ENCODE results near the gene GPHN. TPM values are rescaled to one million over a fixed set of nuclear protein-coding genes. Genes with fewer than 3 reads are reported as not detected.

The GPHN gene
- total and polyA plus RNA-seq, 2 experiments from 2014 or later, result 15.1 to 20.1 TPM

DNA sequence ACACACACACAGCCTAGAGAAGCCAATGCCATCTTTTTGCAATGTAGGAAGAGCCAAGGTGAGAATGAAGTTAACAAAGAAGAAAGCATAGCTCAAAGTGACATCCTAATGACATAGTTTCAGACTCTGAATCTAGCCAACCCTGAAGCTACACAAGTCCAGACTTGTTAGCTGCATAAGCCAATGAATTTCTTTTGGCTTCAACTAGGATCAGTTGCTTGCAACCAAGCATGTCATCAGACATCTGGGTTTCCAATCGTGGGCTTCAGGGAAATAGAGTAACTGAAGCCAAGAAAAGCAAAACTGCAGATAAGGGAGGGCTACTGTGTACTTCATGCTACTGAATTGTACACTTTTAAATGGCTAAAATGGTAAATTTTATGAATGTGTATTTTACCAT, 4.4 kb upstream of the GPHN start:
- Histone ChIP-seq H3K27ac (no peak overlapping the region), H3K4me1 (ENCODE audit: low read depth) (peaks cover 5% of the 10 kb centered on the region), H3K27me3 (no peaks in the 10 kb centered on the region), H3K4me3 (no peak overlapping the region), H3K9me3 (ENCODE audit: low read depth) (no peaks in the 10 kb centered on the region), H3K36me3 (no peaks in the 10 kb centered on the region)
- TF ChIP-seq, protein P1, sequence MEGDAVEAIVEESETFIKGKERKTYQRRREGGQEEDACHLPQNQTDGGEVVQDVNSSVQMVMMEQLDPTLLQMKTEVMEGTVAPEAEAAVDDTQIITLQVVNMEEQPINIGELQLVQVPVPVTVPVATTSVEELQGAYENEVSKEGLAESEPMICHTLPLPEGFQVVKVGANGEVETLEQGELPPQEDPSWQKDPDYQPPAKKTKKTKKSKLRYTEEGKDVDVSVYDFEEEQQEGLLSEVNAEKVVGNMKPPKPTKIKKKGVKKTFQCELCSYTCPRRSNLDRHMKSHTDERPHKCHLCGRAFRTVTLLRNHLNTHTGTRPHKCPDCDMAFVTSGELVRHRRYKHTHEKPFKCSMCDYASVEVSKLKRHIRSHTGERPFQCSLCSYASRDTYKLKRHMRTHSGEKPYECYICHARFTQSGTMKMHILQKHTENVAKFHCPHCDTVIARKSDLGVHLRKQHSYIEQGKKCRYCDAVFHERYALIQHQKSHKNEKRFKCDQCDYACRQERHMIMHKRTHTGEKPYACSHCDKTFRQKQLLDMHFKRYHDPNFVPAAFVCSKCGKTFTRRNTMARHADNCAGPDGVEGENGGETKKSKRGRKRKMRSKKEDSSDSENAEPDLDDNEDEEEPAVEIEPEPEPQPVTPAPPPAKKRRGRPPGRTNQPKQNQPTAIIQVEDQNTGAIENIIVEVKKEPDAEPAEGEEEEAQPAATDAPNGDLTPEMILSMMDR (IDR thresholded peaks at IDR 0.05; ENCODE audit: low read depth, low read length), result no peak
- DNase-seq (ENCODE audit: low read depth in 1 of 2, low spot score in 1 of 2), result peak in 1 of 2 donors; percentile 81

DNA sequence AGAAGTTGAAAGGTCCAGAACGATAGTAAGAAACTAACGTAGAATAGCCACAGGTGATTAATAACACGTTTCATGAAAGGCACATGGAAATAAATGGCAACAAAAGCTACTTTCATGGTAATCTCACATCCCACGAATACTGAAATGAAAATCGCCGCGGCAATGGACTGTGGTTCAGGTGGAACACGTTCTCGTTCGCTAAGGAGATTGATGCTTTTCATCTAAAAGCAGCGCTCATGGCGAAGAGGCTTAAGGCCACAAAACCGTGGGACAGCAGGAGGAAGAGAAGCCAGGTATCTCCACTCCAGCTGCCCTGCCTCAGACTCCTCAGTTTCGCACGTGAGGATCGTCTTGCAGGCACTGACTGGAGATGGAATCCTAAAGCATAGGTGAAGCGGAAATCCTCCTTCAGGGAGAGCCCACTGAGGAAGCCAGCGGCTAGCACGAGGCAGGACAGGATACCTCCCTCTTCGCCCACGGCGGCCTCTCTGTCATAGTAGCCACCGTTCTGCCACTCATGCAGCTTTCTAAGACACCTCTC, 696 bp upstream of the GPHN start:
- Histone ChIP-seq H3K36me3 (no peaks in the 10 kb centered on the region), H3K4me1 (ENCODE audit: low read depth) (peaks cover 16% of the 10 kb centered on the region), H3K4me3 (peak overlapping the region; percentile 83), H3K27me3 (peaks cover 20% of the 10 kb centered on the region), H3K9me3 (ENCODE audit: low read depth) (no peaks in the 10 kb centered on the region), H3K27ac (peak overlapping the region; percentile 80)
- TF ChIP-seq, protein P1 (IDR thresholded peaks at IDR 0.05; ENCODE audit: low read depth, low read length), result no peak
- DNase-seq (ENCODE audit: low read depth in 1 of 2, low spot score in 1 of 2), result no peak

DNA sequence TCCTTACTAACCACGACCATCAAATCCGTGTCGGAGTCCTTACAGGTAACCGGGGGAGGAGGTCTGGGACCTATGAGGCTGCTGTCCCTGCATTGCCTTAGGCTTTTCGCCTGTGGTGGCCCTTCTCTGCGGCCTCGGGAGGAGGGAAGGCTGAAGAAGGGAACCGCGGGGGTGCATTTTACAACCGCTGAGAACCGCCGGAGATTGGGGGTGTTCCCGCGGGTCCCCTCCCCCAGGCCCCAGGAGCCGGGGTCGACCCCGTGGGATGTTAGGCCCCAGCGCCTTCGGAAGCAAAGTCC, 549 bp downstream of the GPHN start:
- Histone ChIP-seq H3K9me3 (ENCODE audit: low read depth) (no peaks in the 10 kb centered on the region), H3K27me3 (peaks cover 20% of the 10 kb centered on the region), H3K4me3 (peak overlapping the region; percentile 83), H3K27ac (peak overlapping the region; percentile 80), H3K4me1 (ENCODE audit: low read depth) (peaks cover 20% of the 10 kb centered on the region), H3K36me3 (no peaks in the 10 kb centered on the region)
- TF ChIP-seq, protein P1 (IDR thresholded peaks at IDR 0.05; ENCODE audit: low read depth, low read length), result no peak
- DNase-seq (ENCODE audit: low read depth in 1 of 2, low spot score in 1 of 2), result no peak

DNA sequence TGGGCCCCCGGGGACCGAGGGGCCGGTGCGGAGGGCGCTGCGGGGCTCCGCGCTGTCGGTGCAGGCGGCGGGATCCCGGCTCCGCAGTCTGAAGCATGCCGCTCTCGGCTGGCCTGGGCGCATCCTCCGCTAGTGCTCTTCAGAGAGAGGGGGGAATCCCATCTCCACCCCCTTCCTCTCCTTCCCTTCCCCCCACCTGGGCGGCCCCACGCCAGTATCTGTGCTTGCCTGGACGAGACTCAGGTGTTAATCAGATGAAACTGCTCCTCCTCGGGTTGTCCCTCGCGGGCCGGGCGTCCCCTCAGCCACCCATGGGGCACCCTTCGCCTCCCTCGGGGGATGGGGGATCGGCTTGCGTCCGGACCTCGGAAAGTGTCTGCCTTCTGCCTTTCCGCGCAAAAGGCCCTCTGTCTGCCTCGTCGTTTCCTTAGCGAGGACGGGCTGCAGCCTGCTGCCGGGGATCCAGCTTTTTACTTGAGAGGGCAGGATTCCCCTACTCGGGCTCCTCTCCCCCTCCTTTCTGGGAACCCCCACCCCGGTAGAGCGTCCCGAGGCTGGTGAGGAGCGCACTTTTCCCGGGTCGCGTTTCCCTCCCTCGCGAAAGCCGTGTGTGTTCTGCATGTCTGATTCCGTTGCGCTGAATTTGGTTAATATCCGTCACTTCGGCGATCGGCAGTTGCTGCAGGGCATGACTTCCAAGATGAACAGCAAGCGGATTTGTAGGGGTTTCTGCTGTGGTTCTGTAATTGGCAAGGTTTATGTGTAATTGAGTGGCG, 1.1 kb downstream of the GPHN start:
- Histone ChIP-seq H3K9me3 (ENCODE audit: low read depth) (no peaks in the 10 kb centered on the region), H3K27me3 (peaks cover 20% of the 10 kb centered on the region), H3K4me1 (ENCODE audit: low read depth) (peaks cover 20% of the 10 kb centered on the region), H3K4me3 (peak overlapping the region; percentile 83), H3K36me3 (no peaks in the 10 kb centered on the region), H3K27ac (peak overlapping the region; percentile 80)
- DNase-seq (ENCODE audit: low read depth in 1 of 2, low spot score in 1 of 2), result peak; percentile 25 to 57
- TF ChIP-seq, protein P1 (IDR thresholded peaks at IDR 0.05; ENCODE audit: low read depth, low read length), result no peak

DNA sequence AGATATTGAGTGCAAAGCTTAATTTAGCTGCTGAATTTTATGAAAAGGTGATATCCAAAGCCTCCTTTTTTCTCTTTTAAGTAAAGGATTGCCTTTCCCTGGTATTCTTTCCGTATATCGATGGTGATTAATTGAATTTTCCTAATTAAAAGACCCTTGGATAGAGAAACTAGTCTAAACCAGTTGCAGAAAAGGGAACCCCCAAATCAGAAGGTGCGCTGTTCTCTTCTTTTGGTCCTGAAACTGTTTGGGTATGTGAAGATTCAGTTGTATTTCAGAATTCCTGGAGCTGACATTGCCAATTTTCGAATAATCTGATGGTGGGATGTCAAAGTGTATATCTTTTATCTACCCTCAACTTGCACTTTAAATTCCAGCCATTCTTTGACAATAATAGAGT, 1.9 kb downstream of the GPHN start:
- Histone ChIP-seq H3K27ac (no peak overlapping the region), H3K4me1 (ENCODE audit: low read depth) (peaks cover 20% of the 10 kb centered on the region), H3K4me3 (peak overlapping the region; percentile 83), H3K27me3 (peaks cover 20% of the 10 kb centered on the region), H3K36me3 (no peaks in the 10 kb centered on the region), H3K9me3 (ENCODE audit: low read depth) (no peaks in the 10 kb centered on the region)
- TF ChIP-seq, protein P1 (IDR thresholded peaks at IDR 0.05; ENCODE audit: low read depth, low read length), result no peak
- peak; percentile 8 to 16 for DNase-seq (ENCODE audit: low read depth in 1 of 2, low spot score in 1 of 2)

Data from cardiac muscle cell (in vitro differentiated cells and primary cell).